GM19351 (cell line): ENCODE measurements around the gene AKR1C1.
A peak's percentile ranks its signal among the peaks of the same experiment; 100 is the strongest.
"Not testable (repeated sequence)": the region's sequence is repeated elsewhere in the genome, so short reads cannot be mapped to it uniquely, and the experiment has no call there.

Source experiments
- ATAC-seq: cut with Tn5 transposase; IDR thresholded peaks from one replicate; pipeline ENCODE4 v1.9.1; 2021; ENCODE audit warnings: mild to moderate bottlenecking, moderate library complexity; ENCODE audit not compliant: unreplicated experiment

Gene AKR1C1

DNA sequence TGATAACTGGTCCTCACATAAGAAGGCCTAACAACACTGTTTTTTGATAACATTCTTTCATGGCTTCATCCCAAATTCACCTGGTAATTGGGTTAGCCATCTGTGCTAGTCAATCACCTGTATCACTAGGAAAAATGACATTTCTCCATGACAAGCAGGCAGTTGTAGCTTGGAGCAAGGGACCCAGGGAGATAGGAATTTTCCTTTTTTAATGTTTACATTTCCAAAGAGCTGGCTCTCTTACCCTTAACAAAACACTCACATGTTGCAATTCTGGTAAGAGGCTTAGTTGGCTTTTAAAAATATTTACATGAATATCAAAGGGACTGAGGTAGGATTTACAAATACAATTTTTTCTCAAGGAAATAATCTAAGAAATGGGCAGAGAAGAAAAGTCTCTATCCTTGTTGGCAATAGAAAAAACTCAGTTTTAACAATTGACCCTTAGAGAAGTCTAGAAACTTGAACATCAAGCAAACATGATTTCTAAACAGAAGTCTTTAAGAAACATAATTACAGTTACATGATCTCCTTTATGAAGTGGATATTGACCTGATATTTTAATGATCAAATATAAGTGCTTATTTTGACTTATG, 16.1 kb upstream of the AKR1C1 start:
- ATAC-seq = no peak

GRCh38 chr10:4947635-4948596, 15.3 kb upstream of the AKR1C1 start:
- no peak for ATAC-seq

DNA sequence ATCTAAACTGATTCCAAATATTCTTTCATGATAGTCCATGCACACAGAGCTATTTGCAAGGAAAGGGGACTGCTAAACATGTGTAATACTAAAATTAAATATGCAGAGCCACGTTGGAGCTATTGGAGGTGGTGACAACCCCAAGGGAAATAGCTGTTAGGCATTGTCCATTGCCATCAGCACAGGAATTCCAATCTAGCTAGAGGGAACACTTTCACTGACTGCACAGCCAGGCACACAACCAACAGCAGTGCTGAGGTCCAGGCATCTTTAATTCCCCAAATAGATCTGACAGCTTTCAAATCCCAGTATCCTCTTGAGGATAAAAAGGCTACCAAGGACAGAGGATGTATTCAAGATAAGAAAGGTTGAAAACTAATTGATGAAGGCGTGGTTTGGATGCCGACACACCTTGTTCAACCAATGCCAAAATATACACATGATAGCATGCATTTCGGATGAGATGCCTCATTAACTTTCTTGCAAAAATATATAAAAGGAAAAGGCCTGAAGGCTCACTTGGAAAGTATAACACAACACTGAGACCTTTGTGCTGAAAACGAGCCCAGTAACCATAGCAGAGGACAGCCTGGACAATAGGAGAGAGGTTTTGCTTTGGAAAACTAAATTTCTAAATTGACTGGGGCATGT, 11.6 kb upstream of the AKR1C1 start:
- not testable (repeated sequence) for ATAC-seq

DNA sequence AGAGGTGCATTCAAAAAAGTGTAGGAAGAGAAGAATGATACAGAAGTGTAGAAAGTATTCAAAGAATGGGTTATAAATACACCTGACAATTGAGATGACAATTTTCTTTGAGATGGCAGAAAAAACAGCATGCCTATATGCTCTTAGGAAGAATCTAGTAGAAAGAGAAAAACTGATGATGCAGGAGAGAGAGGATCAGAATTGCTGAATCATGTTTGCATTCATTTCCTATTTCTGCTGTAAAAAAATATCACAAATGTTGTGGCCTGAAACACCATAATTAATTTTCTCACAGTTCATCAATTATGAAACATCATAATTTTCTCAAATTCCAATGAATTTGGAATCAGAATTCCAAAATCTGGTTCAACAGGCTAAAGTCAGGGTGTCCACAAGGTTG, 9.8 kb upstream of the AKR1C1 start:
- ATAC-seq = no peak

DNA sequence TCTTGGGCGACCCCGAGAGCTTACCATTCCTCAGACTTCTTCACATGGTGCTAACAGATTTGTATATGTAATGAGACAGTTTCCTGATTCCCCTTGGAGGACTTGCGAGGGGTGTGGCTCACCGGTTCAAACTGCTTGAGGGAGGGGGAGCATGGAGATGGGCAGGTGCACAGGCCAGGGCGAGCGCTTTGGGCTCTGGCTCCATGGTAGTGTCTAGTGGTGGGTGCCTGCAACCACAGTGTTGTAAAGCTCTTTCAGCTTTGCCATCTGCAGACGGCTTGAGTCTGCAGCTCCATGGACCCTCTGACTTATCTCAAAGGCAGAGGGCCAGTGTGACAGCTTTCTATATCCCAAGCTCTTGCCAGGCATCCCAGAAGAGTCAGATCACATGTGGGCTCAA, 7.1 kb upstream of the AKR1C1 start:
- ATAC-seq = not testable (repeated sequence)

DNA sequence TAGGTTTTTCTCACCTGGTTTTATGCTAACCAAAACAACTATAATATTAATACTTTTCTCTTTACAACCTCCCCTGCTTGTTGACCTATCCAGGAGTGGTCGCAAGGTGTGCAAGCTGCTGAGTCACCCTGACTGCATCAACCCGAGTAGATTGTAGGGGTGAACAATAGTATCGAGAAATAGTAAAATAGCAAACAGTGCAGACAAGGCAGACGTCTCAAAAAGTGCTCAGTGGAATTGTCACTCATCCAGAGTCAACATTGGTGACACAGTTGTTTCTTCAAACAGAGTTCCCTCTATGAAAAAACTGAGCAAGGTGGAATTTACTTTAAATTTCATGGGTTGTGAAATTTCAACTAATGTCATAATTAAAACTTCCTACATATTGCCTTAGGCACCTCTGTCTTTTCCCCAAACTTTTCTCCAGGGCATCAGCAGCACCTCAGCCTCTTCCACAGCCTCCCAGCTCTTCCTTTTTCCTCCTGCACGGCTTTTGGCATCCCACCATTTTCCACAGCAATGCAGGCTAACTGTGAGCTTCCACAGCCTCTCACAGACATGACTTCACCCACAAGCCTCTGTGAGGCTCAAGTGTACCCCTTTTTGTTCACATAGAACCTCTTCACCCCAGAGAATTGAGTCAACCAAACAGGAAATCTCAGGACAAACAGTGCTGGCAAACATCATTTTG, 6.1 kb upstream of the AKR1C1 start:
- not testable (repeated sequence) for ATAC-seq

- not testable (repeated sequence) for ATAC-seq
Measured at GRCh38 chr10:4961558-4961957, 1.7 kb upstream of the AKR1C1 start.

GRCh38 chr10:4962308-4962707, 907 bp upstream of the AKR1C1 start:
- ATAC-seq = not testable (repeated sequence)

GRCh38 chr10:4963815-4964154, 570 bp downstream of the AKR1C1 start:
- ATAC-seq = not testable (repeated sequence)

DNA sequence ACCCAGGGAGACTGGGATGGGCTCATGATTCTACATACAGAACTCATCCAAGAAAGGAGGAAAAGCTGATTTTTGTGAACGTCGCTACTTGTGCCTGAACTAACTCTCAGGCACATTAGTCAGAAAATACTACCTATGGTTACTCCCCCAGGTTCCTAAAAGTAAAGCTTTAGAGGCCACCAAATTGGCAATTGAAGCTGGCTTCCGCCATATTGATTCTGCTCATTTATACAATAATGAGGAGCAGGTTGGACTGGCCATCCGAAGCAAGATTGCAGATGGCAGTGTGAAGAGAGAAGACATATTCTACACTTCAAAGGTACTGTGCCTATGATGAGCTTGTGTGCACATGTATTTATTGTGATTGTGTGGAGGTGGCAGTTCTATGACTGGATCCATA, 2.5 kb downstream of the AKR1C1 start:
- not testable (repeated sequence) for ATAC-seq

DNA sequence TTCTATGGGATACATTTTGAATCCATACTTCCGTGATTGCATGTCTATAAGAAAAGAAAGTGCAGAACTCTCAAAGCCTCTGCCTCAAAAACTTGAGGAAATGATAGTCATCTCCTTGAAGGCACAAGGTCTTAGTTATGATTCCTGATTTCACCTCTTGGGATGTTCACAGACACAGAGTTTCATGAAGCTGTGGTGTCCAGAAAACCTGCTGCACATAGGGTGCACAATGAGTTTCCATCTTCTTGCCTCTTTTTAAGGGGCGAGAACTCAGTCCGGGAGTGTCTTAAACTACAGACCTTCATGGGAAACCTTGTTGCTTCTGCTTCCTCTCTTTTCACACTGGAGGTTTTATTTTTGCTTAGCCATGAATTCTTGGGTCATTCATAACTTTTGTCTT, 4.0 kb downstream of the AKR1C1 start:
- not testable (repeated sequence) for ATAC-seq

GRCh38 chr10:4969289-4969688, 6.1 kb downstream of the AKR1C1 start:
- not testable (repeated sequence) for ATAC-seq

DNA sequence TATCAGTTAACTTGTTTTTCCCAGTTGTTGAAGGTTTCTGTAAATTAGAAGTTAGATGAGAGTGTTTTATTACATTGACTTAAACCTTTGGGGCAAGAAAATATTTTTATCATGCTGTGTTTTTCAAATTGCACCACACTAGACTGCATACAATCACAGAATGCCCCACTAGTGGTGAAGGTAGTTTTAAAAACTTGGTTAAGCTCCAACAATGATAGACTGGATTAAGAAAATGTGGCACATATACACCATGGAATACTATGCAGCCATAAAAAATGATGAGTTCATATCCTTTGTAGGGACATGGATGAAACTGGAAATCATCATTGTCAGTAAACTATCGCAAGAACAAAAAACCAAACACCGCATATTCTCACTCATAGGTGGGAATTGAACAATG, 7.1 kb downstream of the AKR1C1 start:
- ATAC-seq = not testable (repeated sequence)

DNA sequence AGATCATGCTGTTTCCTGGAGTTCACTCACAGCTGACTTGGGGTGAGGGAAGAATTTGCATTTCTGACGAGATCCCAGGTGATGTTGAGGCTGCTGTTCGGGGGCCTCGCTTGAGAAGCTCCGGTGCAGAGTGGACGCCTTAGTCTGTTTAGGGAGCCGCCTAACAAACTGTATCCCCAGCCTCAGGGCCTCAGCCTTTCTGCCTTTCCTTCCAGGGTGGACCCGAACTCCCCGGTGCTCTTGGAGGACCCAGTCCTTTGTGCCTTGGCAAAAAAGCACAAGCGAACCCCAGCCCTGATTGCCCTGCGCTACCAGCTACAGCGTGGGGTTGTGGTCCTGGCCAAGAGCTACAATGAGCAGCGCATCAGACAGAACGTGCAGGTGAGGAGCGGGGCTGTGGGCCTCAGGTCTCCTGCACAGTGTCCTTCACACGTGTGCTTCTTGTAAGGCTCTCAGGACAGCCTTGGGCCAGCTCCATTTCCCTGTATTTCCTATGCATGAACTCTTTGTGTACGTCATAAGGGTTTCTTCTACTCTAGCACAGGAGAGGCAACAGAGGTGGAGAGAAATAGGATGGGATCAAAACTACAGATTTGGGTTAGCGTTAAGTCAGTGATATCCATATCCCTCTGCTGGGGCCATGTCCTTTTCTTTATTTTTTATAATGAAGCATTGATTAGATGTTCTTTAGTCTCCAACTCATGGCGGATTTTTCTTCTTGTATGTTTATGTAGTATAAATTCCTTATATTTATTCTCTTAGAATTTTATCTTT, 9.3 kb downstream of the AKR1C1 start:
- not testable (repeated sequence) for ATAC-seq

- ATAC-seq = not testable (repeated sequence)
Measured at GRCh38 chr10:4973294-4973693, 10.1 kb downstream of the AKR1C1 start.

DNA sequence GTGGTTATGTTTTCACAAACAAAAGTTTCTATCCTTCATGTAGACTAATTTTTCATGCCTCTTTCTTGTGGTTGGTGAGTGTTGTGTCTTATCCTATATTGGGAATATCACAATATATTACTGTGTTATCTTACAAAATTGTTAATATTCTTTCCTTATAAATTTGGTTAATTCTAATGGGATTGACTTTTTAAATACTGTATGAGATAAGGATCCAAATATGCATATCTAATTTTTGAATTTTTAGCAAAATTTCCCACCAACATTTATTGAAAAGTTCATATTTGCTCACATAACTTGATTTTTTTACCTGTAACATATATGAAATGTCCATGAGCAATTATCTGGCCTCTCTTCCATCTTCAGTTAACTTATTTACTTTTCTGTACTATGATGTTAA, 11.2 kb downstream of the AKR1C1 start:
- ATAC-seq = not testable (repeated sequence)

DNA sequence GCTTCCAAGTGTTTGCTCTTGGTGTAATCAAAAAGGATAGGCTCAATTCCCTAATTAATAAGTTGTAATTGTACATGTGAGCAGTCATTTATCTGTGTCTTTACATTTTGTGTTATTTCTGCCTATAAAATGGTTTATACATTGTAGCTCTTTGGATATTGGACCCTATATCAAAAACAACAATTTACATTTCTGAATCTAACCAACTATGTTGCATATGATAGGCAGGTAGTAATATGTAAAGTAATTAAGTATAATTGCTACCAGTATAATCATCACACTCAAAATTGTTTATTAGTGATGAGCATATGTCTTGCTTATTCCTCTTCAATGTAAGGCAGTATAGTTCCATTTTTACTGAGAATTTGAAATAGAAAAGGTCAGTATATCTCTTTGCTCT, 13.8 kb downstream of the AKR1C1 start:
- no peak for ATAC-seq

DNA sequence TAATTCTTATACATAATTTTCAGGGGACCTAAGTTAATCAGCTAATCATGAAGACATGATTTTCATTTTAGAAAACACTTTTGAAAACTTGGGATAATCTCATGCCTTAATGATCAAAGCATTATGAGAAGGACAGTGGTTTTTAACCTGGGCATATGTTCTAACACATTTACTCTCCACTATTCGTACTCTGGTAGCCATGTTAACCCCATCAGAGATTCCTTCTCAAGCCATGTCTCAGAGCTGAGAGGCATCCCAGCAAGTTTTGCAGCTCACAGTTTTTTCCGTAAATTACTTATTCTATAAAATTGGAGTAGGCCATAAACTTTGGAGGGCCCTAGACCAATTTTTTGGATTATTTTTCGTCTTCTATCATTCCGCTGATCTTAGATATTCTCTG, 15.7 kb downstream of the AKR1C1 start:
- no peak for ATAC-seq

- no peak for ATAC-seq
Measured at GRCh38 chr10:4980793-4981192, 17.6 kb downstream of the AKR1C1 start.

DNA sequence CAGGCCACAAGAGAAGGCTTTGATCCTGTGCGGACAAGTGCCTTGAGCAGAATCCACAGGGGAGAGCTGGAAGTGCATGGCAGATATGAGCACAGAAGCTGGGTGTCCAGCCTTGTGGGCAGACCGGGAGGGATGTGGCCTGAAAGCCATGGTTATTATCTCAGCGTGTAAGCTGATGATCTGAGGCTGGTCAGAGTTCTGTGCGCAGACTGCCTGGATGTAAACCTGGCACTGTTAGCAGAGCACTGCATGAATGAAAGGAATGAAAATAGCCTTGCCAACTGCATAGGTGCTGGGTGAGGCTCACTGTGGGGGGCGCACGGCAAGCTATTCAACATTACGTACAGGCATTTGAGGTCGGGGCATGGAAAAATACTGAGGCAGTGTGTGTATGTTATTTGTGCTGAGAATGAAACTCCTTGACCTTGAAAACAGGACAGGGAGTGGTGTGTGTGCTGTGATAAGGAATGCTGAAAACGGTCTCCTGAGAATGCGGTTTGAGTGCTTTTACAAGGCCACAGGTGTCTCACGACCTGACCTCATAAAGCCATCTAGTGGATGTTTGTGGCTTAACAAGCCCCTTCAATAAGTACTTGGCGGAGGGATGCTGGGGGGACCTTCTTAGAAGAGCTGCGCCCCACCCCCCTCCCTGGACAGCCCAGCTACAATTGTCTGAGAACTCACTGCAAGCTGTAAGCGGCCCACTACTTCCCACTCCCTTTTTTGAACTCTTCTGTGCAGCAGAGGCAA, 18.7 kb downstream of the AKR1C1 start:
- peak; percentile 56 for ATAC-seq
